ENCODE results near the gene ABCF2.

ABCF2 gene

DNA sequence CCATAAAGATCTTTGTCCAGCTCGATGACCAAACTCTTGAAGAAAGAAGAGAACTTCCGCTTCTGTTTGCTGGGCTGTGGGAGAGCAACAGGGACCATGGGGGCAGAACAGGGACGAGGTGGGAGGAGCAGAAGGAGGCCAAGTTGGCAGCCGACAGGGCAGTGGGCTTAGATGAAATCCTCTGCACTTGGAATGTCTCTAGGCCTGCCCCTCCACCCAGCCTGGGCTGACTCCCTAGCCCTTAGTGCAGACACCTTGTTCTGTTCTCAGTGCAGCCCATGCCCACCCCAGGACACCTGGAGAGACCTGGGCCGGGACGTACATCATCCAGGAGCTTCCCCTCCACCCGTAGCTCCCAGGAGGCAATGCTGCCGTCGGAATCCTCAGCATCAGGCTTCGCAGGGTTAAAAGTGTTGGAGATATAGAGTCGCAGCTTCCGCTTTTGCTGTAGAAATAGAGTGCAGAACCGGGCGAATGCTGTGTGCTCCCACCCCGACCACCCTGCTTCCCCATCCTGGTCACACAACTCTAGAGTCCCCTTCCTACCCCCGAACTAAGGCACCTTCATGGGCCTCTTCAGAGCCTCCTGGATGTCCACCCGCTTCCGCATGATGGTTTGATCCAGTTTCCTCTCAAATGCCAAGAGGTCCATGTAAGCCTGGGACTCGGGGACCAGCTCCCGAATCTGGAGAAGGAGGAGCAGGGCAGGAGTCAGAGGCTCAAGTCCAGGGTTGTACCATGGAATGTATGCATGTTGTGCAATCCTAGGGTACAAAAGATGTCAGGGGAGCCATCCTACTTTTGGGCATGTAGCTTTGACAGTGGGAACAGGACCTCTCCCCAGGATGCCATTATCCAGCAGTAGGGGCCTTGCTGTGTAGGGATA, 15.4 kb upstream of the ABCF2 start:
- no peak for DNase-seq (ENCODE audit: low spot score)

DNA sequence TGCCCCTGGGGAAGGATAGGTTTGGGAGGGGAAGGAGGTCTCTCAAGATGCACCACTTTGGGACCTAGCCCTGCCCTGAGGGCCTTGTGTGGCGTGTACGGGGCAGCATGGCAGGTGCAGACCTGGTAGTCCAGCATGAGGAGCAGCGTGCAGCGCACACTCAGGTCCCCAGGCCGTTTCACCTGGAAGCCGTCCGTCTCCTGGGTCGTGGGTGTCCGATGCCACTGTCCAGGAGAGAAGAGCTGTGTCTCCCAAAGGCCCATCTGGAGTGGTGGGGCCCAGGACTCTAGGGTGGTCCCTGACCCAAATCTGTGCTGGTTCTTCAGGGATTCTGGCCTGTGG, 14.7 kb upstream of the ABCF2 start:
- no peak for DNase-seq (ENCODE audit: low spot score)

- no peak for DNase-seq (ENCODE audit: low spot score)
Measured at GRCh38 chr7:151240942-151241754, 14.1 kb upstream of the ABCF2 start.

- no peak for DNase-seq (ENCODE audit: low spot score)
Measured at GRCh38 chr7:151240536-151240935, 13.5 kb upstream of the ABCF2 start.

DNA sequence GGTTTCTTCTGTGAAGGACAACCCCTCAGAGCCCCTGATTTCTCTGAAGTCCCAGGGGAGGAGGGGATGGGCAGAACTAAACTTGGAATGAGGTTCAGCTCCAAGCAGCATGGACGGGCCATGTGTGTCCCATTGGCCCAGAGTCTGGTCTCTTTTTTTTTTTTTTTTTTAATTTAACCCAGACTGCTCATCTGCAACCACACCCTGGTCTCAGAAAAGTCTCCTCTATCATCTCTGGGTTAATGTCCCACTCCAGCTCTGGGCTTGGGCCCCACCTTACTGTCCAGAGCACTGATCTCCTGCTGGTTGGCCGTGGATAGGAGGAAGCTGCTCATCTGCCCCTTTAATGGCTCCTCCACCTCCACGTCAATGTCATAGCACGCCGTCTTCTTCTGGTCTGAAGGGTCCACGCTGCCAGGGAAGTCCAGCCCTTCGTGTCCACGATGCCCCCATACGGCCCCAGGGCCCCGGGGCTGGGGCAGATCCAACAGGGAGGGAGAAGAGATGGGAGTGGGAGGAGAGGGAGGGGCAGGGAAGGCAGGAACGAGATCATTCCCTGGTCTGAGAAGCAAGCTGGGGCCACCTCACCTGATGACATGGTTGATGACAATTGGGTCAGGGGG, 12.9 kb upstream of the ABCF2 start:
- DNase-seq (ENCODE audit: low spot score), result no peak

DNA sequence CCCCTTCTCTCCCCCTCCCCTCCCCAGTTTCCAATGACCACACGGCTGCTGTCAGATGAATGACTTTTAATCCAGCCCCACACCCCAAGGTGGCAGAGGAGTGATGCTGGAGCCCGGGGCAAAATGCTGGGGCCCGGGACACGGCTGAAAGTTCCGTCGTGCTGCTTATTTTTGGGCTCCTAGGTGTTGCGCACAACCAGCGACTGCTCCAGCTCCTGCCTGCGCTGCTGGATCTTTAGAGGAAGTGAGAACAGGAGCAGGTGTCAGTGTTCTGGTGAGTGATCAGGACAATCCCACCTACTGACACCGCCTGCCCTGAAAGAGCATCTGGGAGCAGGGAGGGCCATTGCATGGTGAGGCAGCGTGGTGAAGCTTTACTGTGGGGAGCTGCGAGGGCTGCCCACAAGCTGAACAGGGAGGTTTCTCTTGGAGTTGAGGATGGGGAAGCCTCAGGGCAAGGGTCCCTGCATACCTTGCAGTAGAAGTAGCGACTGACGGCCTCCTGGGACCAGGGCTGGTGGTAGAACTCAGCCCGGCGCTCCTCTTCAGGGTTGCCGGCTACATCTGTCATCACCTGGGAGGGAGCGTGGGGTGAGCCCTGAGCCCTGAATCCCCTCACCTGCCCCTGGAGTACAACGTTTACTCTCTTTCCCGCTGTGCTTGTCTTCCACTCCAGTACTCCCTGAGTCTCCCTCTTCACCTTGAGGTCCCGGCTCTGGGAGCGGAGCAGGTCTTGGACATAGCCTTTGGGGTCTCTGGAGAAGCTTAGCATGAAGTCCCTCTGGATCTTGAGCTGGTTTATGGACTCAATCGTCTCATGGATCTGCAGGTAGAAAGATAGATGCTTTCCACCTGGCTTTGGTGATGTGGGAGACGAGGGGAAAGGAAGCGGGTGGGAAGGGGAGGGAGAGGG, 12.2 kb upstream of the ABCF2 start:
- no peak for DNase-seq (ENCODE audit: low spot score)

DNA sequence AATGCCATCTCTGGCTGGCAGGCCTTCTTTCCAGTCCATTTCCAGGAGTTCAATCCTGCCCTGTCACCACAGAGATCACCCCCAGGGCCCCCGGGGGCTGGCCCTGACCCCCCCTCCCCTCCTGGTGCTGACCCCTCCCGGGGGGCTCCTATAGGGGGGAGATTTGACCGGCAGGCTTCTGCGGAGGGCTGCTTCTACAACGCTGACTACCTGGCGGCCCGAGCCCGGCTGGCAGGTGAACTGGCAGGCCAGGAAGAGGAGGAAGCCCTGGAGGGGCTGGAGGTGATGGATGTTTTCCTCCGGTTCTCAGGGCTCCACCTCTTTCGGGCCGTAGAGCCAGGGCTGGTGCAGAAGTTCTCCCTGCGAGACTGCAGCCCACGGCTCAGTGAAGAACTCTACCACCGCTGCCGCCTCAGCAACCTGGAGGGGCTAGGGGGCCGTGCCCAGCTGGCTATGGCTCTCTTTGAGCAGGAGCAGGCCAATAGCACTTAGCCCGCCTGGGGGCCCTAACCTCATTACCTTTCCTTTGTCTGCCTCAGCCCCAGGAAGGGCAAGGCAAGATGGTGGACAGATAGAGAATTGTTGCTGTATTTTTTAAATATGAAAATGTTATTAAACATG, 11.3 kb upstream of the ABCF2 start:
- DNase-seq (ENCODE audit: low spot score), result no peak

- no peak for DNase-seq (ENCODE audit: low spot score)
Measured at GRCh38 chr7:151237244-151238189, 10.5 kb upstream of the ABCF2 start.

- no peak for DNase-seq (ENCODE audit: low spot score)
Measured at GRCh38 chr7:151236406-151236805, 9.4 kb upstream of the ABCF2 start.

GRCh38 chr7:151235091-151235787, 8.2 kb upstream of the ABCF2 start:
- DNase-seq (ENCODE audit: low spot score), result no peak

GRCh38 chr7:151233804-151234203, 6.8 kb upstream of the ABCF2 start:
- DNase-seq (ENCODE audit: low spot score), result no peak

DNA sequence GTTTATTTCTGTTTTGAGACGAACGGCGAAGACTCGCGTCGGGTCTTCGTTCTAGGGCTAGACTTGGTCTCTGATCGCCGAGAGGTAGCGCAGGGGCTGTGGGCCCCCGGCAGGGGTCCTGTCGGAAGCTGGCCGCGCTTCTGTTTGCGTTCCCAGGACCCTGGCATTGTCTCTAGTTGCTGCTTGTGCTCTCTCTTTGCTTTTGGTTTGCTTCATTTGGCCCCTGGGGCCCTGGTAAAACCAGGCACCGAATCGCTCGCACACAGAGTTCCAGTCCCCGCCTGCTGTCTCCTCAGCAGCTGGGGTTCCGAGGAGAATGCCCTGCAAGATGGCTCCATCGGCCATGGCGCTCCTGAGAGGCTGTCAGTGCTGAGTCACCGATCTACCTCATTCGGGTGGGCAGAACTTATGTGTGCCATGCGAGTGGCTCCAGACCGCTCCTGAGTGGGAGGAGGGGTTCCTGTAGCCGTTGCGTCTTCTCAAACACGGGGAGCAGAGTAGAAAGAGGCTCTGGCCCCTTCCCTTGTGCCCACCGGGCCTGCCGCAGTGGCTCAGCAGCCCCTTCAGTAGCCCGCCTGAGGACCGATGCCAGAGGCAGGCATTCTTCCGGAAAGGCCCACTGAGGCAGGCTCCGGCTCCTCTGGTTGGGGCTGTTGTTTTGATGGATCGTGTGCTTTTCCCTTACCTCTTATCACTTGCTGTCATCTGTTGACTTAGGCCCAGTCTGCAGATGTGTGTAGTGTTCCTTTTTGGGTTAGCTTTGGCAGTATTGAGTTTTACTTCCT, 6.1 kb upstream of the ABCF2 start:
- peak; percentile 58 for DNase-seq (ENCODE audit: low spot score)

DNA sequence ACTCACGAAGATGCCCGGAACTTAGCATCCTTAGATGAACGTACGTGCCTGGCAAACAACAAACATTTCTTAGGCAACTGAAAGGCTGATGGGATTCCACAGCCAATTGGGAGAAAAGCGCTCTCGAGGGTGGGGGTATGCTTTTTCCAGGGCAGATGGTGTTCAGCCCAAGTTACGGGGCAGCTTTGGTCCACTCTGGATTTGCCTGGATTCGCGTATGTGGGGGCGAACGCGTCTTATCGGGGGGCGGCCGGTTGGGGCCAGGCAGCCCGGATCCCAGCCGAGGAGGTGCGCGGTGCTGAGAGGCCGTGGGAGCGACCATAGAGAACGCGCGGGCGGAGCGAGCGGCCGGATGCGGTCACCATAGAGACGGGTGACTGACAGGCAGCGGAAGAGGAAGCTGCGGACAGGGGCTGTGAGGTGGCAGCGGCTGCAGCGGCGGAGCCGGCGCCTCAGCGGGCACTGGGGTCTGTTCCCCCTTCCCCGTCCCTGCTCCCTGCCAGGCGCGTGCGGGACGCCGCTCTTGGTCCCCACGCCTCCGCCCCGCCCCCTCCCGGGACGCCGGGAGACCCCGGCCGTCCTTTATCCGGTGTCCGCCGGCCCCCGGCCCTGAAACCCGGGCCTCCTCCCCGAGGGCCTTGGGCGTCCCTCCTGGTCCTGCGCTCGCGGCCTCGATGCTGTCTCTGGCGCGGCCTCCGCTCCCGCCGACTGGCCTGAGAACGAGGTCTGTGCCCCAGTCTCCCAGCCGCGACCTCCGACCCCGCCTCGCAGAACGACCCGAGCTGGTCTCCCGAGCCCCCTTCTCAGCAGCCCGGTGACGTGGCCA, 5.3 kb upstream of the ABCF2 start, which contains the start of gene CHPF2:
Gene CHPF2, plus strand, starts transcription at position 393 of the 826 bp plus-strand sequence. CDS start 1,529 bp downstream, outside the sequence.
- peak; percentile 93 for DNase-seq (ENCODE audit: low spot score)

- no peak for DNase-seq (ENCODE audit: low spot score)
Measured at GRCh38 chr7:151231080-151231479, 4.1 kb upstream of the ABCF2 start.

DNA sequence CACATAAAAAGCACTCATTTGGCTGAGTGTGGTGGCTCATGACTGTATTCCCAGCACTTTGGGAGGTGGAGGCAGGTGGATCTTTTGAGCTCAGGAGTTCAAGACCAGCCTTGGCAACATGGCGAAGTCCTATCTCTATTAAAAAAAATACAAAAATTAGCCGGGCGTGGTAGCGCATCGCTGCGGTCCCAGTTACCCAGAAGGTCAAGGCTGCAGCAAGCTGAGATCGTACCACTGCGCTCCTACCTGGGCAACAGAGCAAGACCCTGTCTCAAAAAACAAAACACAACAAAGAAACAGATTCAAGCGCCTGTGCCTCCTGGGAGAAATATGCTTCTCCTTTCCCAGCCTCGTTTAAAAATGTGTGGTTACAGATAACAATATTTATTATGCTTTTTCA, 2.2 kb upstream of the ABCF2 start:
- DNase-seq (ENCODE audit: low spot score), result no peak

DNA sequence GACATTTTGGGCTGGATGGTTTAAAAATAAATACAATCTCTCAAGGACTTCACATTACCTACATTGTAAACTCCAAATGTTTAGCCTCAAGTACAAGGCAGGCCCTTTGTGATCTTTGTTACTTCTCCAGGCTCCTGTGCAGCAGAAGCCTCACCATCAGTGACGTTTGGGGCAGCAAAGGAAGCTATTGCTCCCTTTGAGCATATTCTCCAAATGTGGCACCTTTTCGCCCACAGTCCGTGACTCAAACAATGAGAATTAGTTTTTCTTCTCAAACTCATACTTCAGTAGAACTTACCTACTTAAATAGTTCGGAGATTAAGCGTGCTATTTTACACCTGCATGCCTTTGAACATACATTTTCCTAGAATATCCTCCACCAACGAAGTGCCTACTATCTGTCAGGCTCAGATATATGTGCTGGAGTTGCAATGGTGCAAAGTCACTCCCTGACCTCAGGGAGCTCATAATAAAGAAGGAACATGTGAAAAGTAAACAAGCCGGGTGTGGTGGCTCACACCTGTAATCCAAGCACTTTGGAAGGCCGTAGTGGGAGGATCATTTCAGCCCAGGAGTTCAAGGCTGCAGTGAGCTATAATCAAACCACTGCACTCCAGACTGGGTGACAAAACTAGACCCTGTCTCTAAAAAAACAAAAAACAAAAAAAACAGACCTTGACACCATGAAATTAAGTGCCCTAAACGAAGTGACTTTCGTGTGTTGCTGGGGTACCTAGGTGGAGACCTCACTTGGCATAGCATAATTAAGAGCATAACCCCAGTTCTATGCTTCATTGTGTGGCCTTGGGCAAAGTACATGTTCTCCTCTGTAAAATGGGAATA, 1.2 kb upstream of the ABCF2 start:
- DNase-seq (ENCODE audit: low spot score), result no peak

DNA sequence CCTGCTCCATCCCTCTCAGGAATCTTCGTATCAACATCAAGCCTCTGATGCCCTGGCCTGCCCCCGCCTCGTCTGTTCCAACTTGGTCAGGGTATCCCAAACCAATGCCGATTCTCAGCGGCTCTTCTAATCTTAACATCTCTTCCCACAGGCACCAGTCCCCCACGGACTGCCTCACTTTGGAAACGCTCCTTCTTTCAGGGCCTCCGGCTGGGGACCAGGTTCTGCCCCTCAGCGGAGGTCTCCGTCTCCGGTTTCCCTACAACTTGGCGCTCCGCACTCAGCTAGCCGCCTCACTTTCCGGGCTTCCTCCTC, 488 bp downstream of the ABCF2 start:
- no peak for DNase-seq (ENCODE audit: low spot score)
